Measurements from ENCODE around the gene LAMC3. TPM values are rescaled to one million over a fixed set of nuclear protein-coding genes. Genes with fewer than 3 reads are reported as not detected.

Gene LAMC3
- polyA plus RNA-seq, 1 donor from 2014 or later: 0.04 TPM

GRCh38 chr9:131068076-131068816 lies 59.3 kb downstream of the LAMC3 start:
- Histone ChIP-seq H3F3A (ENCODE audit: insufficient read depth, low read length, poor library complexity, severe bottlenecking) (no peaks in the 10 kb centered on the region), H3K27ac (ENCODE audit: low read length) (no peak overlapping the region), H3K9ac (ENCODE audit: low read length) (no peak overlapping the region), H3K79me2 (replicated peaks; ENCODE audit: insufficient read depth, low read length) (no peaks in the 10 kb centered on the region), H3K4me2 (ENCODE audit: low read length) (no peak overlapping the region), H2AFZ (ENCODE audit: low read depth, low read length) (no peak overlapping the region), H3K9me3 (ENCODE audit: low read length) (no peaks in the 10 kb centered on the region), H3K27me3 (ENCODE audit: insufficient read depth, low read depth, low read length) (no peaks in the 10 kb centered on the region), H4K20me1 (ENCODE audit: insufficient read depth) (no peaks in the 10 kb centered on the region), H3K36me3 (ENCODE audit: insufficient read depth, low read length) (no peaks in the 10 kb centered on the region), H3K4me3 (ENCODE audit: low read length) (no peak overlapping the region), H3K9me2 (ENCODE audit: insufficient read depth, low read length) (no peaks in the 10 kb centered on the region)
- TF ChIP-seq SMC3 (conservative IDR thresholded peaks at IDR 0.05; ENCODE audit: poor library complexity): no peak
- no peak for TF ChIP-seq TAF1 (IDR thresholded peaks at IDR 0.05; ENCODE audit: low read depth)

GRCh38 chr9:131069699-131070098 lies 60.7 kb downstream of the LAMC3 start:
- H3K9me3 ChIP-seq (ENCODE audit: low read length): no peaks in the 10 kb centered on the region
- no peak for TF ChIP-seq REST (IDR thresholded peaks at IDR 0.05; ENCODE audit: borderline replicate concordance)
- TF ChIP-seq TAF1 (IDR thresholded peaks at IDR 0.05; ENCODE audit: low read depth): no peak
- TF ChIP-seq RAD21 (conservative IDR thresholded peaks at IDR 0.05): no peak
- no peak for TF ChIP-seq SMC3 (conservative IDR thresholded peaks at IDR 0.05; ENCODE audit: poor library complexity)
- no peak for TF ChIP-seq POLR2AphosphoS5 (IDR thresholded peaks at IDR 0.05)
- TF ChIP-seq EZH2 (IDR thresholded peaks at IDR 0.05; ENCODE audit: borderline replicate concordance, insufficient read depth, low read length, poor library complexity, severe bottlenecking): no peak
- no peak for TF ChIP-seq CTCF (IDR thresholded peaks at IDR 0.05; ENCODE audit: poor library complexity, severe bottlenecking)
- no peak overlapping the region for H3K4me3 ChIP-seq (ENCODE audit: low read length)
- no peaks in the 10 kb centered on the region for H3K27me3 ChIP-seq (ENCODE audit: insufficient read depth, low read depth, low read length)
- H3K9ac ChIP-seq (ENCODE audit: low read length): no peak overlapping the region
- no peaks in the 10 kb centered on the region for H3K79me2 ChIP-seq (replicated peaks; ENCODE audit: insufficient read depth, low read length)
- no peaks in the 10 kb centered on the region for H4K20me1 ChIP-seq (ENCODE audit: insufficient read depth)
- H3K27ac ChIP-seq (ENCODE audit: low read length): no peak overlapping the region
- H3K36me3 ChIP-seq (ENCODE audit: insufficient read depth, low read length): no peaks in the 10 kb centered on the region
- H3F3A ChIP-seq (ENCODE audit: insufficient read depth, low read length, poor library complexity, severe bottlenecking): no peaks in the 10 kb centered on the region
- no peak overlapping the region for H3K4me2 ChIP-seq (ENCODE audit: low read length)
- H2AFZ ChIP-seq (ENCODE audit: low read depth, low read length): no peak overlapping the region
- no peaks in the 10 kb centered on the region for H3K9me2 ChIP-seq (ENCODE audit: insufficient read depth, low read length)

All from neural cell (in vitro differentiated cells).